IPS-18a (cell line): Measurements from ENCODE around the gene RASIP1.

Experiments
- H3K27ac ChIP-seq: one replicate; pipeline ENCODE4 v1.5.1; 2013; ENCODE audit warnings: low read length
- H3K27me3 ChIP-seq: one replicate; pipeline ENCODE4 v1.6.1; 2013; ENCODE audit warnings: mild to moderate bottlenecking, low read length; ENCODE audit not compliant: control insufficient read depth, insufficient read depth
- H3K36me3 ChIP-seq: one replicate; pipeline ENCODE4 v1.6.1; 2013; ENCODE audit warnings: low read depth, low read length; ENCODE audit not compliant: control insufficient read depth
- H3K4me1 ChIP-seq: one replicate; pipeline ENCODE4 v1.6.1; 2013; ENCODE audit warnings: low read depth, low read length; ENCODE audit not compliant: control insufficient read depth
- H3K4me3 ChIP-seq: one replicate; pipeline ENCODE4 v1.5.1; 2013; ENCODE audit warnings: low read length
- H3K9ac ChIP-seq: one replicate; pipeline ENCODE4 v1.6.1; 2013; ENCODE audit warnings: mild to moderate bottlenecking, low read length, moderate library complexity
- H3K9me3 ChIP-seq: one replicate; pipeline ENCODE4 v1.6.1; 2013; ENCODE audit warnings: low read depth, low read length; ENCODE audit not compliant: control insufficient read depth

Gene RASIP1

GRCh38 chr19:48752496-48753365 lies 12.3 kb upstream of the RASIP1 start, which contains the start of gene FUT1:
FUT1 (minus strand) TSS chr19:48752641; CDS start chr19:48751281, 1,360 bp downstream.
- H3K27ac ChIP-seq = no peak within 1 kb of the TSS
- H3K4me1 ChIP-seq = peaks cover 10% of the 10 kb centered on the region
- H3K9ac ChIP-seq = peak within 1 kb of the TSS; percentile 74
- peaks cover 18% of the 10 kb centered on the region for H3K36me3 ChIP-seq
- no peaks in the 10 kb centered on the region for H3K9me3 ChIP-seq
- peaks cover 14% of the 10 kb centered on the region for H3K27me3 ChIP-seq
- H3K4me3 ChIP-seq = peak within 1 kb of the TSS; percentile 97

GRCh38 chr19:48751845-48752495 lies 11.6 kb upstream of the RASIP1 start:
- H3K4me3 ChIP-seq = peak overlapping the region; percentile 97
- H3K4me1 ChIP-seq = peaks cover 10% of the 10 kb centered on the region
- H3K9me3 ChIP-seq = no peaks in the 10 kb centered on the region
- H3K36me3 ChIP-seq = peaks cover 18% of the 10 kb centered on the region
- no peak overlapping the region for H3K27ac ChIP-seq
- peak overlapping the region; percentile 74 for H3K9ac ChIP-seq
- peaks cover 14% of the 10 kb centered on the region for H3K27me3 ChIP-seq

GRCh38 chr19:48750771-48751504 lies 10.5 kb upstream of the RASIP1 start:
- Histone ChIP-seq H3K4me3 (peak overlapping the region; percentile 97), H3K27ac (no peak overlapping the region), H3K9me3 (no peaks in the 10 kb centered on the region)

GRCh38 chr19:48750351-48750750 lies 9.9 kb upstream of the RASIP1 start:
- Histone ChIP-seq H3K9ac (no peak overlapping the region), H3K9me3 (no peaks in the 10 kb centered on the region), H3K4me1 (peaks cover 14% of the 10 kb centered on the region), H3K27ac (no peak overlapping the region), H3K27me3 (peaks cover 14% of the 10 kb centered on the region), H3K36me3 (peaks cover 18% of the 10 kb centered on the region), H3K4me3 (no peak overlapping the region)

More at GRCh38 chr19:48750771-48751504, 10.5 kb upstream of the RASIP1 start:
- Histone ChIP-seq H3K9ac (no peak overlapping the region), H3K4me1 (peaks cover 14% of the 10 kb centered on the region), H3K36me3 (peaks cover 18% of the 10 kb centered on the region), H3K27me3 (peaks cover 14% of the 10 kb centered on the region)

- peaks cover 12% of the 10 kb centered on the region for H3K4me1 ChIP-seq
- H3K36me3 ChIP-seq = peaks cover 18% of the 10 kb centered on the region
- H3K27ac ChIP-seq = no peak overlapping the region
- no peak overlapping the region for H3K4me3 ChIP-seq
- H3K27me3 ChIP-seq = peaks cover 14% of the 10 kb centered on the region
- no peaks in the 10 kb centered on the region for H3K9me3 ChIP-seq
- no peak overlapping the region for H3K9ac ChIP-seq
Measured at GRCh38 chr19:48749571-48750198, 9.3 kb upstream of the RASIP1 start.

GRCh38 chr19:48746738-48747575 lies 6.5 kb upstream of the RASIP1 start, which contains the start of gene IZUMO1:
IZUMO1 (minus strand) TSS chr19:48746909; CDS start chr19:48745859, 1,050 bp downstream.
- Histone ChIP-seq H3K4me3 (peak within 1 kb of the TSS; percentile 89), H3K9me3 (no peaks in the 10 kb centered on the region), H3K27me3 (peaks cover under 1% of the 10 kb centered on the region), H3K9ac (peak within 1 kb of the TSS; percentile 54), H3K27ac (peak within 1 kb of the TSS; percentile 29), H3K36me3 (peaks cover 18% of the 10 kb centered on the region), H3K4me1 (peaks cover 12% of the 10 kb centered on the region)

- Histone ChIP-seq H3K36me3 (peaks cover 18% of the 10 kb centered on the region), H3K27ac (peak overlapping the region; percentile 29), H3K9ac (peak overlapping the region; percentile 54), H3K4me3 (peak overlapping the region; percentile 89), H3K9me3 (no peaks in the 10 kb centered on the region), H3K4me1 (peaks cover 15% of the 10 kb centered on the region), H3K27me3 (no peaks in the 10 kb centered on the region)
Measured at GRCh38 chr19:48746110-48746509, 5.7 kb upstream of the RASIP1 start.

- H3K36me3 ChIP-seq = peaks cover 14% of the 10 kb centered on the region
- no peak overlapping the region for H3K4me3 ChIP-seq
- H3K9me3 ChIP-seq = no peaks in the 10 kb centered on the region
- H3K9ac ChIP-seq = no peak overlapping the region
- peaks cover 5% of the 10 kb centered on the region for H3K27me3 ChIP-seq
- H3K27ac ChIP-seq = no peak overlapping the region
- peaks cover 19% of the 10 kb centered on the region for H3K4me1 ChIP-seq
Measured at GRCh38 chr19:48745208-48745995, 5.0 kb upstream of the RASIP1 start.

- Histone ChIP-seq H3K9ac (no peak overlapping the region), H3K4me1 (peaks cover 28% of the 10 kb centered on the region), H3K4me3 (no peak overlapping the region), H3K27ac (no peak overlapping the region), H3K36me3 (no peaks in the 10 kb centered on the region), H3K9me3 (no peaks in the 10 kb centered on the region), H3K27me3 (peaks cover 20% of the 10 kb centered on the region)
Measured at GRCh38 chr19:48742096-48742495, 1.7 kb upstream of the RASIP1 start.
